ENCODE data around the gene HOXC10. TPM values are rescaled to one million over a fixed set of nuclear protein-coding genes. Genes with fewer than 3 reads are reported as not detected.

Gene HOXC10
- total and polyA plus RNA-seq, 2 donors from 2014 or later = 49.7 to 50.7 TPM

- Histone ChIP-seq H3K4me1 (ENCODE audit: control insufficient read depth in 2 of 3, insufficient read depth in 2 of 3, low read depth in 1 of 3, low read length in 3 of 3) (peaks cover 0 to 8% (median 7%) of the 10 kb centered on the region in 3 donors), H3K27ac (ENCODE audit: low read depth in 2 of 2, low read length in 2 of 2) (peak overlapping the region; percentile 61 to 85), H3K9ac (ENCODE audit: low read length in 3 of 3) (peak overlapping the region in 2 of 3 donors; percentile 22 to 63), H3K9me3 (ENCODE audit: control insufficient read depth in 2 of 3, insufficient read depth in 1 of 3, low read length in 3 of 3) (no peaks in the 10 kb centered on the region), H3K36me3 (ENCODE audit: control insufficient read depth in 2 of 3, insufficient read depth in 3 of 3, low read length in 3 of 3) (no peaks in the 10 kb centered on the region), H3K4me3 (ENCODE audit: low read length in 3 of 3) (peak overlapping the region in 2 of 3 donors; percentile 2 to 58), H3K27me3 (ENCODE audit: control insufficient read depth, insufficient read depth, low read length) (no peaks in the 10 kb centered on the region)
- FAIRE-seq (no peak), DNase-seq (peak in 3 of 5 donors; percentile 55 to 72 (median 57))
- TF ChIP-seq, protein P1, sequence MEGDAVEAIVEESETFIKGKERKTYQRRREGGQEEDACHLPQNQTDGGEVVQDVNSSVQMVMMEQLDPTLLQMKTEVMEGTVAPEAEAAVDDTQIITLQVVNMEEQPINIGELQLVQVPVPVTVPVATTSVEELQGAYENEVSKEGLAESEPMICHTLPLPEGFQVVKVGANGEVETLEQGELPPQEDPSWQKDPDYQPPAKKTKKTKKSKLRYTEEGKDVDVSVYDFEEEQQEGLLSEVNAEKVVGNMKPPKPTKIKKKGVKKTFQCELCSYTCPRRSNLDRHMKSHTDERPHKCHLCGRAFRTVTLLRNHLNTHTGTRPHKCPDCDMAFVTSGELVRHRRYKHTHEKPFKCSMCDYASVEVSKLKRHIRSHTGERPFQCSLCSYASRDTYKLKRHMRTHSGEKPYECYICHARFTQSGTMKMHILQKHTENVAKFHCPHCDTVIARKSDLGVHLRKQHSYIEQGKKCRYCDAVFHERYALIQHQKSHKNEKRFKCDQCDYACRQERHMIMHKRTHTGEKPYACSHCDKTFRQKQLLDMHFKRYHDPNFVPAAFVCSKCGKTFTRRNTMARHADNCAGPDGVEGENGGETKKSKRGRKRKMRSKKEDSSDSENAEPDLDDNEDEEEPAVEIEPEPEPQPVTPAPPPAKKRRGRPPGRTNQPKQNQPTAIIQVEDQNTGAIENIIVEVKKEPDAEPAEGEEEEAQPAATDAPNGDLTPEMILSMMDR (IDR thresholded peaks at IDR 0.05; ENCODE audit: borderline replicate concordance, extremely low read depth, insufficient read depth) = no peak
- intact Hi-C loops (cut with DNase I) = no loop called here
Observed at GRCh38 chr12:53980802-53981496, 4.0 kb upstream of the HOXC10 start.

DNA sequence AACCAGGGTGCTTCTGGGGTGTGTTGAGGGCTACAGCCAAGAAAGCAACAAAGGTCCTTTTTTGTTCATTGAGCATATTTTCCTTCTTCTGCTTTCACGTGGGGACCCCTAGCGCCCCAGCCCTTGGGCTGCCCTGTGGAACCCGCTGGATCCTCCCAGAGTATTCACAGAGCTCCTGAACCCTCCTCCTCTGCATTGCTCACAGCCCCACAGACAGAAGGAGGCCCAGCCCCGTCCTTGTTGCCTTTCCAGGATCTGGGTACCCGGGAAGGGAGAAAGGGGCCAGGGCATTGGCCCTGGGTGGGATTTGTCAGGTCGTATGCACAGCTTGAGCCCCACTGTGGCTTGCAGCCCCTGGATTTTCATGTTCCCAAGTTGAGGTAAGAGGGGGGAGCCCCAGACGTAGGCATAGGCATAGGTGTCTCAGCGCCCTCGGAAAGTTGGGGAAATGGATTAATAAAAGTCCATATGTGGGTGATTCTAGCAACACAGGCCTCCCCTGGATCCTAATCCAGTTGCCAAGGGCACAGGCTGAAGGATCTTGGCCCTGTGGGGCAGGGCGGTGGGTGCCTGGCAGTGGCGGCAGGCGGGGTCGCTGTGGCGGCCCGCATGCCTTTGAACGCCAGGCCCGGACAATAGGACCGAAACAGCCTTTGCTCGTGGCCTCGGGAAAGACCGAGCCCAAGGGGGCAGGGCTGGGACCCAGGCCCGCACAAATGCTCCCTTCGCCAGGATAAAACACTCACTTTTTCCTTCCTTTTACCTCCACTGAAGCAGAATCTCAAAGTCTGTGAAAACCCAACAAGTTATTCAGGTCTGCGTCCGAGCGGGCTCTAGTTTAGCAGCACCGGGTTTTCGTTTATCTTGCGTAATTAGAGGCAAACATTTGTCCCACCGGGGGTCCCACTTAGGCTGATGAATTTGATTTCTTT is 3.0 kb upstream of the HOXC10 start:
- Histone ChIP-seq H3K9me3 (ENCODE audit: control insufficient read depth in 2 of 3, insufficient read depth in 1 of 3, low read length in 3 of 3) (no peaks in the 10 kb centered on the region), H3K9ac (ENCODE audit: low read length in 3 of 3) (peak overlapping the region in 2 of 3 donors; percentile 63 to 77), H3K27me3 (ENCODE audit: control insufficient read depth, insufficient read depth, low read length) (no peaks in the 10 kb centered on the region), H3K36me3 (ENCODE audit: control insufficient read depth in 2 of 3, insufficient read depth in 3 of 3, low read length in 3 of 3) (no peaks in the 10 kb centered on the region), H3K4me3 (ENCODE audit: low read length in 3 of 3) (peak overlapping the region in 2 of 3 donors; percentile 45 to 58), H3K27ac (ENCODE audit: low read depth in 2 of 2, low read length in 2 of 2) (peak overlapping the region; percentile 78 to 89), H3K4me1 (ENCODE audit: control insufficient read depth in 2 of 3, insufficient read depth in 2 of 3, low read depth in 1 of 3, low read length in 3 of 3) (peaks cover 0 to 8% (median 7%) of the 10 kb centered on the region in 3 donors)
- DNase-seq (peak in 4 of 5 donors; percentile 64 to 75 (median 68)), FAIRE-seq (no peak)
- TF ChIP-seq, protein P1 (IDR thresholded peaks at IDR 0.05; ENCODE audit: borderline replicate concordance, extremely low read depth, insufficient read depth) = no peak
- intact Hi-C loops (cut with DNase I) = no loop called here

GRCh38 chr12:53982648-53983567 is 2.0 kb upstream of the HOXC10 start:
- H3K9ac ChIP-seq (ENCODE audit: low read length in 3 of 3) = peak overlapping the region in 2 of 3 donors; percentile 63 to 77
- intact Hi-C loops (cut with DNase I) = no loop called here
- peak overlapping the region; percentile 78 to 89 for H3K27ac ChIP-seq (ENCODE audit: low read depth in 2 of 2, low read length in 2 of 2)
- peaks cover 0 to 12% (median 2%) of the 10 kb centered on the region in 3 donors for H3K4me1 ChIP-seq (ENCODE audit: control insufficient read depth in 2 of 3, insufficient read depth in 2 of 3, low read depth in 1 of 3, low read length in 3 of 3)
- DNase-seq = peak in 3 of 5 donors; percentile 46 to 59 (median 57)
- no peak for FAIRE-seq
- peak overlapping the region; percentile 16 to 58 (median 45) for H3K4me3 ChIP-seq (ENCODE audit: low read length in 3 of 3)
- H3K36me3 ChIP-seq (ENCODE audit: control insufficient read depth in 2 of 3, insufficient read depth in 3 of 3, low read length in 3 of 3) = no peaks in the 10 kb centered on the region
- TF ChIP-seq, protein P1 (IDR thresholded peaks at IDR 0.05; ENCODE audit: borderline replicate concordance, extremely low read depth, insufficient read depth) = no peak
- peaks cover 2% of the 10 kb centered on the region for H3K27me3 ChIP-seq (ENCODE audit: control insufficient read depth, insufficient read depth, low read length)
- H3K9me3 ChIP-seq (ENCODE audit: control insufficient read depth in 2 of 3, insufficient read depth in 1 of 3, low read length in 3 of 3) = no peaks in the 10 kb centered on the region

Measured in kidney (tissue), 14 donors.